MCF 10A (cell line): Measurements from ENCODE around the gene SLC12A9. TPM values are rescaled to one million over a fixed set of nuclear protein-coding genes. Genes with fewer than 3 reads are reported as not detected.
"Not testable (repeated sequence)": the region's sequence is repeated elsewhere in the genome, so short reads cannot be mapped to it uniquely, and the experiment has no call there.

Experiments
- BruUV-seq: library from RNA; stranded (reverse); fragments of 400-500 nt; replicated peaks from 2 replicates; lab custom pipeline; 2021; lab: Mats Ljungman, UMichigan
- CTCF ChIA-PET: fragments of 300-600 bp; sonication (Branson Sonifier 250); formaldehyde crosslinking; extraction: SDS; loops from one replicate; lab custom pipeline; 2021; ENCODE audit warnings: antibody characterized with exemption, inconsistent platforms; lab: Yijun Ruan, JAX
- POLR2A ChIA-PET: fragments of 300-600, 350-650 bp; sonication (Branson Sonifier 250); formaldehyde crosslinking; extraction: SDS; loops from one replicate; lab custom pipeline; 2020; ENCODE audit warnings: antibody characterized with exemption, inconsistent platforms; lab: Yijun Ruan, JAX
- DNase-seq: peaks from one replicate; pipeline ENCODE4 v3.0.0-alpha.2; 2018; ENCODE audit not compliant: unreplicated experiment
- H3K27ac Mint-ChIP-seq: one replicate; pipeline ENCODE4 v1.8.0; 2022; ENCODE audit warnings: mild to moderate bottlenecking, low read depth, mixed read lengths; ENCODE audit not compliant: unreplicated experiment
- H3K27me3 Mint-ChIP-seq: one replicate; pipeline ENCODE4 v1.8.0; 2022; ENCODE audit warnings: mixed read lengths; ENCODE audit not compliant: insufficient read depth, unreplicated experiment
- H3K36me3 Mint-ChIP-seq: one replicate; pipeline ENCODE4 v1.8.0; 2022; ENCODE audit warnings: mild to moderate bottlenecking, moderate library complexity, mixed read lengths; ENCODE audit not compliant: insufficient read depth, unreplicated experiment
- H3K4me1 Mint-ChIP-seq: one replicate; pipeline ENCODE4 v1.8.0; 2022; ENCODE audit warnings: mixed read lengths; ENCODE audit not compliant: insufficient read depth, unreplicated experiment
- H3K4me3 Mint-ChIP-seq: one replicate; pipeline ENCODE4 v1.8.0; 2022; ENCODE audit warnings: mild to moderate bottlenecking, moderate library complexity, mixed read lengths; ENCODE audit not compliant: unreplicated experiment
- H3K9me3 Mint-ChIP-seq: one replicate; pipeline ENCODE4 v1.8.0; 2022; ENCODE audit warnings: mixed read lengths; ENCODE audit not compliant: unreplicated experiment
- CTCF ChIP-seq: fragments of 200-600 bp; IDR thresholded peaks from one replicate; pipeline ENCODE4 v1.8.0; 2022; ENCODE audit warnings: antibody characterized with exemption, mild to moderate bottlenecking; ENCODE audit not compliant: unreplicated experiment
- intact Hi-C: fragments of 100-400 bp; cut with micrococcal nuclease; formaldehyde crosslinking; loops from 2 replicates; pipeline ENCODE4 v1.14.1; 2022
- total RNA-seq: library from RNA; stranded (reverse); gene quantifications from 2 replicates; pipeline ENCODE4 v1.2.3, GENCODE V29; 2022

Gene SLC12A9
- total RNA-seq, 1 experiment from 2014 or later, result 19.2 TPM

DNA sequence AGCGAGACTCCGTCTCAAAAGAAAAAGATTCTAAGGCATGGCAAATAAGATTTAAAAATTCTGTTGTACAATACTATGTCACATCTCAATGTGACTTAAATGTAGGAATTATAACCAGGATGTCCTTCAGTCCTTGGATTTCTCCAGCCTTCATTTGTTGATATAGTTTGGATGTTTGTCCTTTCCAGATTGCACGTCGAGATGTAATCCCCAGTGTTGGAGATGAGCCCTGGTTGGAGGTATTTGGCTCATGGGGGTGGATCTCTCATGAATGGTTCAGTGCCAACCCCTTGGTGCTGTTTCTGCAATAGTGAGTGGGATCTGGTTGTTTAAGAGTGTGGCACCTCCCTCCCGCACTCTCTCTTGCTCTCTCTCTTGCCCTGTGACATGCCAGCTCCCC lies 56.0 kb downstream of the SLC12A9 start:
- no peak overlapping the region for H3K27ac Mint-ChIP-seq
- no peaks in the 10 kb centered on the region for H3K9me3 Mint-ChIP-seq
- no peaks in the 10 kb centered on the region for H3K36me3 Mint-ChIP-seq
- no TSS peak for BruUV-seq
- no peaks in the 10 kb centered on the region for H3K4me1 Mint-ChIP-seq
- H3K4me3 Mint-ChIP-seq, result no peak overlapping the region
- CTCF ChIA-PET, result no interaction called here
- POLR2A ChIA-PET, result interaction anchor here (0.6 kb wide), 1 partner anchor 413 kb away, joined by 3 read pairs; the partner anchor contains the start of gene IFT22
- intact Hi-C loops, result no loop called here
- no peak for TF ChIP-seq CTCF
- DNase-seq, result no peak
- no peaks in the 10 kb centered on the region for H3K27me3 Mint-ChIP-seq

GRCh38 chr7:100910443-100910842 lies 57.9 kb downstream of the SLC12A9 start:
- H3K4me1 Mint-ChIP-seq, H3K4me3 Mint-ChIP-seq, H3K36me3 Mint-ChIP-seq, POLR2A ChIA-PET, H3K9me3 Mint-ChIP-seq, H3K27ac Mint-ChIP-seq, BruUV-seq, intact Hi-C loops, DNase-seq, H3K27me3 Mint-ChIP-seq: not testable (repeated sequence)
- CTCF ChIA-PET, result interaction anchor here (1.0 to 1.5 kb wide), 2 partner anchors 149 to 372 kb away, joined by 3 to 6 read pairs; no protein-coding TSS in a partner anchor

GRCh38 chr7:100911484-100911883 lies 59.0 kb downstream of the SLC12A9 start:
- Mint-ChIP-seq H3K27ac (no peak overlapping the region), H3K36me3 (no peaks in the 10 kb centered on the region), H3K9me3 (peaks cover 7% of the 10 kb centered on the region), H3K4me3 (no peak overlapping the region), H3K27me3 (no peaks in the 10 kb centered on the region), H3K4me1 (no peaks in the 10 kb centered on the region)
- DNase-seq, result no peak
- BruUV-seq, result no TSS peak
- POLR2A ChIA-PET, result no interaction called here
- no peak for TF ChIP-seq CTCF
- CTCF ChIA-PET, result interaction anchor here (0.7 to 1.5 kb wide), 2 partner anchors 17 to 369 kb away, joined by 3 to 4 read pairs; no protein-coding TSS in a partner anchor
- intact Hi-C loops, result no loop called here

DNA sequence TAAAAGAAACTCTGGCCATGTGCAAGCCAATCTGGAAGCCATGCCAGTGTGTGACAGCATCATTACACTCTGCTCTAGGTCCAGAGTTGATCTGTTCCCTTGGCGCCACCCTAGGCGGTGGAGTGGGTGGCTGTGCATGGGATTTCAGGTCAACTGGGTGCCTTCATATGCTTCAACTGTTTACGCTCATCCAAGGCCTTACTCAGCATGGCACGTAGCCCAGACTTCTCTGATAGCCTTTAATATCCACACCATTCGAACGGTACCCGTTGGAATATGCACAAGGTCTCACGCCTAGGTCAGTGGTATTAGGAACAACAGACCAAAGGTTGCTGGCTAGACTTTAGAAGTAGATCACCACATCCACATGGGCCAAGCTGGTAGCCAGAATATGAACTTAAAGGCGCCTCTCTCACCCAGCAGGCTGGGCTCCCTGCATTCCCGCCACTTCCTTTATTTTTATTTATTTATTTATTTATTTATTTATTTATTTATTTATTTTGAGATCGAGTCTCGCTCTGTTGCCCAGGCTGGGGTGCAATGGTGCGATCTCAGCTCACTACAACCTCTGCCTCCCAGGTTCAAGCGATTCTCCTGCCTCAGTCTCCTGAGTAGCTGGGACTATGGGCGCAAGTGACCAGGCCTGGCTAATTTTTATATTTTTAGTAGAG lies 61.8 kb downstream of the SLC12A9 start:
- TF ChIP-seq CTCF, result no peak
- POLR2A ChIA-PET, result no interaction called here
- no peak for DNase-seq
- Mint-ChIP-seq H3K27ac (no peak overlapping the region), H3K27me3 (peaks cover 4% of the 10 kb centered on the region), H3K4me1 (no peaks in the 10 kb centered on the region), H3K36me3 (no peaks in the 10 kb centered on the region), H3K4me3 (no peak overlapping the region), H3K9me3 (peaks cover 7% of the 10 kb centered on the region)
- intact Hi-C loops, result no loop called here
- no TSS peak for BruUV-seq
- CTCF ChIA-PET, result interaction anchor here (0.7 kb wide), 1 partner anchor 16 kb away, joined by 3 read pairs; no protein-coding TSS in a partner anchor
